ENCODE results near the gene PRKAR2A.
"Not testable (repeated sequence)": the region's sequence is repeated elsewhere in the genome, so short reads cannot be mapped to it uniquely, and the experiment has no call there.

The PRKAR2A gene

DNA sequence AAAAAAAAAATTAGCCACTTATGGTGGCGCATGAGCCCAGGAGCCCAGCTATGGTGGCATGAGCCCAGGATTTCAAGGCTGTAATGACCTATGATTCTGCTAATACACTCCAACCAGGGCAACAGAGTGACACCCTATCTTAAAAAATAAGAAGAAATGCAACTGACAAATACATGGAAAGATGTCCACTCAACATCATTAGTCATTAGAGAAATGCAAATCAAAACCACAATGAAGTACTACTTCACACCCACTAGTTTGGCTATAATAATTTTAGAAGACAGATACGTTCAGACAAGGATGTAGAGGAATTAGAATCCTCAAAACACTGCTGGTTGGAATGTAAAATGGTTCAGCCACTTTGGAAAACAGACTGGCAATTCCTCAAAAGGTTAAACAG, 10.5 kb downstream of the PRKAR2A start:
- TF ChIP-seq, protein P1, sequence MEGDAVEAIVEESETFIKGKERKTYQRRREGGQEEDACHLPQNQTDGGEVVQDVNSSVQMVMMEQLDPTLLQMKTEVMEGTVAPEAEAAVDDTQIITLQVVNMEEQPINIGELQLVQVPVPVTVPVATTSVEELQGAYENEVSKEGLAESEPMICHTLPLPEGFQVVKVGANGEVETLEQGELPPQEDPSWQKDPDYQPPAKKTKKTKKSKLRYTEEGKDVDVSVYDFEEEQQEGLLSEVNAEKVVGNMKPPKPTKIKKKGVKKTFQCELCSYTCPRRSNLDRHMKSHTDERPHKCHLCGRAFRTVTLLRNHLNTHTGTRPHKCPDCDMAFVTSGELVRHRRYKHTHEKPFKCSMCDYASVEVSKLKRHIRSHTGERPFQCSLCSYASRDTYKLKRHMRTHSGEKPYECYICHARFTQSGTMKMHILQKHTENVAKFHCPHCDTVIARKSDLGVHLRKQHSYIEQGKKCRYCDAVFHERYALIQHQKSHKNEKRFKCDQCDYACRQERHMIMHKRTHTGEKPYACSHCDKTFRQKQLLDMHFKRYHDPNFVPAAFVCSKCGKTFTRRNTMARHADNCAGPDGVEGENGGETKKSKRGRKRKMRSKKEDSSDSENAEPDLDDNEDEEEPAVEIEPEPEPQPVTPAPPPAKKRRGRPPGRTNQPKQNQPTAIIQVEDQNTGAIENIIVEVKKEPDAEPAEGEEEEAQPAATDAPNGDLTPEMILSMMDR (IDR thresholded peaks at IDR 0.05; ENCODE audit: borderline replicate concordance, insufficient read depth, low read depth, low read length) = no peak
- H3K4me3 ChIP-seq (ENCODE audit: low read depth, low read length) = no peak overlapping the region

DNA sequence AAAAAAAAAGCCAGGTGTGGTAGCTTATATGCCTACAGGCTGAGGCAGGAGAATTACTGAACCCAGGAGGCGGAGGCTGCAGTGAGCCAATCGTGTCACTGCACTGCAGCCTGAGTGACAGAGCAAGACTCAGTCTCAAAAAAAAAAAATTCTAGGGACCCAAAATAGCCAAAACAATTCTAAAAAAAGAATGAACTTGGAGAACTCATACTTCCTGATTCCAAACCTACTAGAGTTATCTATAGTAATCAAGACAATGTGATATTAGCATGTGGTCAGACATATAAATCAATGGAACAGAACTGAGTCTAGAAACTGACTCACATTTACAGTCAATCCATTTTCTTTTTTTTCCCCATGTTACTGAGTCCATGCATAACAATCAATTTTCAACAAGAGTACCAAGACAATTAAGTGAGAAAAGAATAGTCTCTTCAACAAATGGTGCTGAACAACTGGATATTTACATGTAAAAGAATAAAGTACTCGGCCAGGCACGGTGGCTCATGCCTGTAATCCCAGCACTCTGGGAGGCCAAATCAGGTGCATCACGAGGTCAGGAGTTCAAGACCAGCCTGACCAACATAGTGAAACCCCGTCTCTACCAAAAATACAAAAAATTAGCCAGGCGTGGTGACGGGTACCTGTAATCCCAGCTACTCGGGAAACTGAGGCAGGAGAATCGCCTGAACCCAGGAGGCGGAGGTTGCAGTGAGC, 11.9 kb downstream of the PRKAR2A start:
- H3K4me3 ChIP-seq (ENCODE audit: low read depth, low read length) = no peak overlapping the region
- TF ChIP-seq, protein P1 (IDR thresholded peaks at IDR 0.05; ENCODE audit: borderline replicate concordance, insufficient read depth, low read depth, low read length) = no peak

DNA sequence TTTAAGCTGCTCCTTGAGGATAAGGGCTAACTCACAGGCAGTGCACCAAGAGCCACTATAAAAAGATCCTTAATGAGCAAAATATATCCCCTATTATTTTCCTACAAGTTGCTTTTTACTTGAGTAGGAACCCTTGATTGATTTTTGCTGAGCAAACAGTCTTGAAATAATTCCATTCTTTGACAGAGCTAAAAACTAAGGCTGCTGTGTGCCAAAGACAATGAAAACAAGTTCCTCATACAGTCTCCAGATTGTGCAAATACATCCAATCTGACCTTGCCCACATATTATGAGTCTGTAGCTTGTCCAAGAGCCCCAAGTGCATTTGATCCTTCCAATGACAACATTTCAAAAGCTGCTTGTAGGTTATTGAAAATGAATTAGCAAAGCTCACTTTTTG, 15.0 kb downstream of the PRKAR2A start:
- H3K4me3 ChIP-seq (ENCODE audit: low read depth, low read length) = no peak overlapping the region
- TF ChIP-seq, protein P1 (IDR thresholded peaks at IDR 0.05; ENCODE audit: borderline replicate concordance, insufficient read depth, low read depth, low read length) = no peak

DNA sequence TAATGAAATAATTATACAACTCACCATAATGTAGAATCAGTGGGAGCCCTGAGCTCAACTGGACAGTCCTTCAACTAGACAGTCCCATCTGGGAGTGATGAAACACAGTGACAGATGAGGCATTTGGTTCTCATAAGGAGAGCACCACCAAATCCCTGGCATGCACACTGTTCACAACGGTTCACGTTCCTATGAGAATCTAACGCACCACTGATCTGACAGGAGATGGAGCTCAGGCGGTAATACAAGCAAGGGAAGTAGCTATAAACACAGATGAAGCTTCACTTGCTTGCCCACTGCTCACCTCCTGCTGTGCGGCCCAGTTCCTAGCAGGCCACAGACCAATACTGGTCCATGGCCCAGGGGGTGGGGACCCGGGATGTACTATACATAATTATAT, 17.0 kb downstream of the PRKAR2A start:
- no peak overlapping the region for H3K4me3 ChIP-seq (ENCODE audit: low read depth, low read length)
- TF ChIP-seq, protein P1 (IDR thresholded peaks at IDR 0.05; ENCODE audit: borderline replicate concordance, insufficient read depth, low read depth, low read length) = no peak

DNA sequence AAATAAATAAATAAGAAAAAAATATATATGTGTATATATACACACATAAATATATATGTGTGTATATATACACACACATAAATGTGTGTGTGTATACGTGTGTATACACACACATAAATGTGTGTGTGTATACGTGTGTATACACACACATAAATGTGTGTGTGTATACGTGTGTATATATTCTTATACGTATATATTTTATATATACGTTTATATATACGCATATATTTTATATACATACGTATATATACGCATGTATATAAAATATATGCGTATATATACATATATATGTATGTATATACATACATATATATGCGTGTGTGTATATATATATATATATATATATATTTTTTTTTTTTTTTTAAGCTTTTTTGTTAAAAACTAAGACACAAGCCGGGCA, 18.1 kb downstream of the PRKAR2A start:
- not testable (repeated sequence) for H3K4me3 ChIP-seq (ENCODE audit: low read depth, low read length)

DNA sequence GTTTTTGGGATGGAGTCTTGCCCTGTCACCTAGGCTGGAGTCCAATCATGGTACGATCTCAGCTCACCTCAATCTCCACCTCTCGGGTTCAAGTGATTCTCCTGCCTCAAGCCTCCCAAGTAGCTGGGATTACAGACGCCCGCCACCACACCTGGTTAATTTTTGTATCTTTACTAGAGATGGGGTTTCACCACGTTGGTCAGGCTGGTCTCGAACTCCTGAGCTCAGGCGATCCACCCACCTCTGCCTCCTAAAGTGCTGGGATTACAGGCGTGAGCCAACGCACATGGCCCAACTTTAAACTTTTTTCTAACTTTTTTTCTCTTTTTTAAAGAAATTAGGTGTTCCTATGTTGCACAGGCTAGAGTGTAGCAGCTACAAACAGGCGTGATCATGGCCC, 19.8 kb downstream of the PRKAR2A start:
- not testable (repeated sequence) for H3K4me3 ChIP-seq (ENCODE audit: low read depth, low read length)

DNA sequence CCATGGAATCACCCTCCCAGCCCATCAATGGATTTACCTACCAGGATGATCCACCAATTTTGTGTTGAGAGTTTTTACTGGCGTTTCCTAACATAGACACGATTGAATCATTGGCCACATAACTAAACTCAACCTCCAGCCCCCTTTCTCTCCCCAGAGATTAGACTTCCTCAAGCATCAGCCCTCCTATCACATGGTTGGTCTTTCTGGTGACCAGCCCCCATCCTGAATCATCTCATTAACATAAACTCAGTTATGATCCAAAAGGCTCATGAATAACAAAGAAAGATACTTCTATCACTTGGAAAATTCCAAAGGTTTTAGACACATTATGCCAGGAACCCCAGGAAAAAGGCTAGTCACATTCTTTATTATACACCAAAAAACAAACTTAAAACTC, 21.2 kb downstream of the PRKAR2A start:
- TF ChIP-seq, protein P1 (IDR thresholded peaks at IDR 0.05; ENCODE audit: borderline replicate concordance, insufficient read depth, low read depth, low read length) = no peak
- H3K4me3 ChIP-seq (ENCODE audit: low read depth, low read length) = no peak overlapping the region

DNA sequence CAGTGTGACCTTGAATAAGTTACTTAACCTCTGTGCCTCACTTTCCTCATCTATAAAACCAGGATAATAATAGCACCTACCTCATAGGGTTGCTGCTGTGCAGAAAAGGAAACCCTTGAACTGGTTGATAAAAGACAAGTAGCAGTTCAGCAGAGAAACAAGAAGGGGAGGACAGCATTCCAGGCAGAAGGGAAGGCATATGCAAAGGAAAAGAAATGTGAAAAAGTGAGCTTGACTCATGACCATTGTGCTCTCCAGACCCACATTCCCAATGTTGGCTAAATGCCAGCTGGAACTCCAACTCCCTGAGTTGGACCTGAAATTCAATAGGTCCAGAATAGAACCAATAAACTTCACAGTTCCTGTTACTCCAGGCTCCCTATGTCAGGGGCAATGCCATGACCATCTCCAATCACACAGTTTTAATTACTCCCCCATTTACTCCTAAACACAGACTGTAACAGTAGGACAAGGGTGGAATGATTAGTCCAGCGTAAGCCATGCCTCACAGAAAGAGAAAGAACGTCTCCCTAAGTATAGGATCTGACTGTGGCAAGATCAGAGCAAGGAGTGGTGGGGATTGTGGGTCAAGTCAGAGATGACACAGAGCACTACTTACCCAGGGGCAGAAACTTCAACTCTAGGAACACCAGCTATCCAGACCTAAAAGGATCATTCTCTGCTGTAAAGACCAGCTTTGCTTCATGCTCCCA, 26.9 kb downstream of the PRKAR2A start:
- TF ChIP-seq, protein P1 (IDR thresholded peaks at IDR 0.05; ENCODE audit: borderline replicate concordance, insufficient read depth, low read depth, low read length) = no peak
- H3K4me3 ChIP-seq (ENCODE audit: low read depth, low read length) = no peak overlapping the region

Measured in GM12875 (cell line).